Measurements from ENCODE around the gene SGPL1.
A peak's percentile ranks its signal among the peaks of the same experiment; 100 is the strongest.

SGPL1 gene

DNA sequence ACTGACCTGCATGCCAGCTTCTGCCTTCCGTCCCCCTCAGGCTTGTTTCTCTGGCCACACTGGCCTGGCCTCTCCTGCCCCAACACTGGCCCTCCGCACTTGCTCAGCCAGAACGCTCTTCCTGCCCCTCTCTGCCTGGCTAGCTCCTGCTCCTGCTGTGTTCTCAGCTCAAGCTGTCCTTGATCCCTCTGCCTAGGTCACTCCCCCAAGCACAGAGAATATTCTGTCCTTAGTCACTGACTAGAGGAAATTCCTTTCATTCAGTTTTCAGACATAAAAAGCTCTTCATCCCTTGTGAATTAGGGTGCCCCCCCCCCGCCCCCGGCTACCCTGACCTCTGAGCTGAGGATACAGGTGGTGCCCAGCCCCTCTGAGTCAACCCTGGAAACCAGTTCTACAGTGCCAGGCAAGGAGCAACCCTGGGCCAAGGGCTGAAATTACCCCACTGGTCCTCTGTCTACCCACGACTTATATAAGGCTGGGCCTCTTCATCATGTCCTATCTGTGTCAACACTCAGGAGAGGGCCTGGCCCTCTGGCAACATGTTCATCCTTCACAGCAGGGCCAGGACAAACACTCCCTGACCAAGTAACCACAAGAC is 6.6 kb upstream of the SGPL1 start:
- no peak for FAIRE-seq

DNA sequence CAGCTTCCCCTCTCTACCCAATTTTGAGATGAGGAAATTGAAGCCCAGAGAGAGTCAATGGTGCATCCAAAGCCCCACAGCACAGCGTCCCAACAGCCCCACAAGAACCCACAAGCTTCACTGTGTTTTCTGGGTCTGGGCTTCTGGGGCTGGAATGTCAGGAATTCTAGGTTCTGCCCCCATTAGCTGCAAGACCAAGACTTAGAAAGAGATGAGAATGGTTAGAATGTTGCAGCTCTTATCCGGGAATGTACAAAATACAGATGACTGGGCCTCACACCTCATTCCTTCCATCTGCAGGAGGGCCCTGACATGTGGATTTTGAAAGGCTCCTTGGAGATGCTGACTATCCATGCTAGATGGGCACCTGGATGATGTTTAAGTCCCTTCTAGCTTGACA is 6.0 kb upstream of the SGPL1 start:
- TF ChIP-seq POLR2AphosphoS5 (IDR thresholded peaks at IDR 0.05; ENCODE audit: low read depth, low read length) (no peak), SPI1 (IDR thresholded peaks at IDR 0.05; ENCODE audit: low read depth, low read length) (no peak), PAX5 (IDR thresholded peaks at IDR 0.05; ENCODE audit: insufficient read depth, low read length, severe bottlenecking) (no peak), POLR2A (IDR thresholded peaks at IDR 0.05; ENCODE audit: low read depth, low read length) (no peak), TAF1 (IDR thresholded peaks at IDR 0.05; ENCODE audit: low read depth, low read length) (no peak), POU2F2 (IDR thresholded peaks at IDR 0.05; ENCODE audit: low read depth, low read length) (no peak)
- DNase-seq (ENCODE audit: insufficient read length, low spot score) (no peak), FAIRE-seq (no peak)

More for the DNA sequence above, 6.6 kb upstream of the SGPL1 start:
- TF ChIP-seq TAF1 (IDR thresholded peaks at IDR 0.05; ENCODE audit: low read depth, low read length) (no peak), PAX5 (IDR thresholded peaks at IDR 0.05; ENCODE audit: insufficient read depth, low read length, severe bottlenecking) (no peak), POLR2AphosphoS5 (IDR thresholded peaks at IDR 0.05; ENCODE audit: low read depth, low read length) (no peak), SPI1 (IDR thresholded peaks at IDR 0.05; ENCODE audit: low read depth, low read length) (no peak), POU2F2 (IDR thresholded peaks at IDR 0.05; ENCODE audit: low read depth, low read length) (no peak), POLR2A (IDR thresholded peaks at IDR 0.05; ENCODE audit: low read depth, low read length) (no peak)
- no peak for DNase-seq (ENCODE audit: insufficient read length, low spot score)

DNA sequence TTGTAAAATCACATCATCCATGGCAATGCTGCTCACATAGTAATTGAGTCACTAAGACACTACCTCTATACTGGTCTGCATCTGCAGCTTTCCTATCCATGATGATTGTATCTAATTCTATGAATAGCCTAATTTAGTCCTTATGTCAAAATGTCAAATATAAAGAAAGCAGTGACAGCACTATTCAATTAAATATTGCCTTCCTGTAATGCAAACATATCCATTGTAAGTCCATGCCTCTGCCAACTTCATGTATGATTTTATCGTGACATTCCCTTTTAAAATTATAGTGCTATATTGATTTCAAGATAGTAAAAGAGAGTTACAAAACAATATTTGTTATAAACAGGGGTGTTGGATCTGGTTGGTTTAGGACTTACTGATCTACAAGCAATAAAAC is 4.8 kb upstream of the SGPL1 start:
- TF ChIP-seq TAF1 (IDR thresholded peaks at IDR 0.05; ENCODE audit: low read depth, low read length) (no peak), POLR2AphosphoS5 (IDR thresholded peaks at IDR 0.05; ENCODE audit: low read depth, low read length) (no peak), PAX5 (IDR thresholded peaks at IDR 0.05; ENCODE audit: insufficient read depth, low read length, severe bottlenecking) (no peak), POLR2A (IDR thresholded peaks at IDR 0.05; ENCODE audit: low read depth, low read length) (no peak), SPI1 (IDR thresholded peaks at IDR 0.05; ENCODE audit: low read depth, low read length) (no peak), POU2F2 (IDR thresholded peaks at IDR 0.05; ENCODE audit: low read depth, low read length) (no peak)
- FAIRE-seq (no peak), DNase-seq (ENCODE audit: insufficient read length, low spot score) (no peak)

DNA sequence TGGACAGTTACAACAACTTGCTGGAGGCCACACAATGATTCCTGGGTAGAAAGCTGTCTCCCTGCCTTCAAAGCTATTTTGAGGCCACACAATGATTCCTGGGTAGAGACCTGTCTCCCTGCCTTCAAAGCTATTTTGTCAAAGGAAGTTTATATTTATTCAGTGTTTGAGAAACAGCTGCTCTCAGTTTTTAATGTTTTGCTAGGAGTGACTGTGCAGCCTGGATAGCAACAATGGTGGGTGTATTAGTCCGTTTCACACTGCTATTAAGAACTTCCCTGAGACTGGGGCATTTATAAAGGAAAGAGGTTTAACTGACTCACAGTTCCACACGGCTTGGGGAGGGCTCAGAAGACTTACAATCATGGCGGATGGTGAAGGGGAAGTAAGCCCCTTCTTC is 3.9 kb upstream of the SGPL1 start:
- FAIRE-seq (no peak), DNase-seq (ENCODE audit: insufficient read length, low spot score) (no peak)
- TF ChIP-seq POLR2AphosphoS5 (IDR thresholded peaks at IDR 0.05; ENCODE audit: low read depth, low read length), result no peak
- TF ChIP-seq PAX5 (IDR thresholded peaks at IDR 0.05; ENCODE audit: insufficient read depth, low read length, severe bottlenecking), result no peak
- no peak for TF ChIP-seq POU2F2 (IDR thresholded peaks at IDR 0.05; ENCODE audit: low read depth, low read length)
- no peak for TF ChIP-seq TAF1 (IDR thresholded peaks at IDR 0.05; ENCODE audit: low read depth, low read length)
- no peak for TF ChIP-seq SPI1 (IDR thresholded peaks at IDR 0.05; ENCODE audit: low read depth, low read length)
- TF ChIP-seq POLR2A (IDR thresholded peaks at IDR 0.05; ENCODE audit: low read depth, low read length), result no peak

DNA sequence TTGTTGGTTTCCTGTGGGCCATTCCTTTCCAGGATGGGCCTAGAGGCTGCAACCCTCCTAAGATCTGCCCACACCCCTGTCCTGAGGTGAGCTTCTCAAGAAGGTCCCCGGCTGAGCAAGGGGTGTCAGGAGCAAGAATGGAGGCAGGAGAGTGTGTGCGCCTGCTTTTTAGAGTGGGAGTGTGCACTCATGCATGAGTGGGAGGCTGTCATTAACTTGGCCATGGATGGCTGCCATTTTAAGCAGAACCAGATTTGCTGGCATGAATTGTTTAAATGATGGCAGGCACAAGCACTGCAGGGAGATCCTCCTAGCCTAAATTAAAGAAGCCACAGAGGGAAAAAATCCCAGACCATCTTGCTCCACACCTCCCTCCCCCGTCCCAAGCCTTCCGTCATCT is 2.9 kb upstream of the SGPL1 start:
- FAIRE-seq (no peak), DNase-seq (ENCODE audit: insufficient read length, low spot score) (no peak)
- no peak for TF ChIP-seq SPI1 (IDR thresholded peaks at IDR 0.05; ENCODE audit: low read depth, low read length)
- no peak for TF ChIP-seq TAF1 (IDR thresholded peaks at IDR 0.05; ENCODE audit: low read depth, low read length)
- no peak for TF ChIP-seq POLR2AphosphoS5 (IDR thresholded peaks at IDR 0.05; ENCODE audit: low read depth, low read length)
- no peak for TF ChIP-seq PAX5 (IDR thresholded peaks at IDR 0.05; ENCODE audit: insufficient read depth, low read length, severe bottlenecking)
- no peak for TF ChIP-seq POU2F2 (IDR thresholded peaks at IDR 0.05; ENCODE audit: low read depth, low read length)
- TF ChIP-seq POLR2A (IDR thresholded peaks at IDR 0.05; ENCODE audit: low read depth, low read length), result no peak

DNA sequence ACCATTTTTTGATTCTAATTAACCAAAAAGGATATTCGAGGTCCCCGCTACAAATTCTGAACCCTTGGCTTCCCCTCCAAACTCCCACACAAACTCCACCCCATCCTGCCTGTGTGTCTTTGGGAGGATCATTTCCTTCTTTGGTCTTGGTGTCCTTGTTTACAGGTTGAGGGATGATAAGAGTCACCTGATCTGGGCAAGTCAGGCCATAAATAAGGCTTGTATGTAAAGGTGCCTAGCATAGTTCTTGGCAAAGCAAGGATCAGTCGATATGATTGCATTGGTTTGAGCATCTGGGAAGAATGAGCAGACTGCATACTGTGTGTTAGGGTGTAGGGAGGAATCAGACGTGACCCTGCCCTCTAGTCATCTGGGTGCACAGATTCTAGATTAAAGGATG is 1.6 kb upstream of the SGPL1 start:
- no peak for FAIRE-seq
- TF ChIP-seq POLR2AphosphoS5 (IDR thresholded peaks at IDR 0.05; ENCODE audit: low read depth, low read length) (no peak), SPI1 (IDR thresholded peaks at IDR 0.05; ENCODE audit: low read depth, low read length) (no peak), POLR2A (IDR thresholded peaks at IDR 0.05; ENCODE audit: low read depth, low read length) (no peak), PAX5 (IDR thresholded peaks at IDR 0.05; ENCODE audit: insufficient read depth, low read length, severe bottlenecking) (no peak), POU2F2 (IDR thresholded peaks at IDR 0.05; ENCODE audit: low read depth, low read length) (no peak), TAF1 (IDR thresholded peaks at IDR 0.05; ENCODE audit: low read depth, low read length) (no peak)

DNA sequence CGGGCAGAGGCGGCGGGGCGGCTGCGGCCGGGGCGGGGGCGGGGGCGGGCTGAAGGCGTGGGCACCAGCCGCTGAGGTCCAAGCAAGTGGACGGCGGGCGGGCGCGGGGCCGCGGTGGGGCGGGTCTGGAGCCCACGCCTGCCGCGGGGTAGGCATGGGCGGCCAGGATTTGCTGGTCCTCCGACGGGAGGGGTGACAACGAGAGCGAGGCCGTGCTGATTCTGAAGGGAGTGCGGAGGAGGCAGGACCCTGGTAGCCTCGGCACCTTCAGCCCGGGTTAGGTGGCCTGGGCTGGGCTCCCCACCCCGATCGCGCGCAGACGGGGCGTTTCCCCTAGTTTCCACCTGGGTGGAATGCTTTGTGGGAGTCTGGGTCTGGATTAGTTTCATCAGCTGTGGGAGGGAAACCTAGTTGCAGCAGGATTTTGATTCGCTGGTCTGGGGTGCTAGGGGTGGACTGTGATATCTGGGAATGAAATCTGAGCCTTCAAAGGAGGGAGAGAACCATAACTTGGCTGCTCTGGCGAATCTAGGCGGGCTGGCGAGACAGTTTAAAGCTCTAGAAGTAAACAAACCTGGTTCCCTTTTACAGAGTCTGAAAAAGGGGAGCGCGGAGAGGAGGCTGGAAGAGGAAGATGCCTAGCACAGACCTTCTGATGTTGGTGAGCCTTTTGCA is 609 bp downstream of the SGPL1 start:
- DNase-seq (ENCODE audit: insufficient read length, low spot score) (peak; percentile 39), FAIRE-seq (peak; percentile 84)
- no peak for TF ChIP-seq POLR2AphosphoS5 (IDR thresholded peaks at IDR 0.05; ENCODE audit: low read depth, low read length)
- TF ChIP-seq SPI1 (IDR thresholded peaks at IDR 0.05; ENCODE audit: low read depth, low read length), result no peak
- no peak for TF ChIP-seq PAX5 (IDR thresholded peaks at IDR 0.05; ENCODE audit: insufficient read depth, low read length, severe bottlenecking)
- TF ChIP-seq TAF1 (IDR thresholded peaks at IDR 0.05; ENCODE audit: low read depth, low read length), result no peak
- no peak for TF ChIP-seq POLR2A (IDR thresholded peaks at IDR 0.05; ENCODE audit: low read depth, low read length)
- TF ChIP-seq POU2F2 (IDR thresholded peaks at IDR 0.05; ENCODE audit: low read depth, low read length), result no peak

More for the DNA sequence above, 1.6 kb upstream of the SGPL1 start:
- no peak for DNase-seq (ENCODE audit: insufficient read length, low spot score)

DNA sequence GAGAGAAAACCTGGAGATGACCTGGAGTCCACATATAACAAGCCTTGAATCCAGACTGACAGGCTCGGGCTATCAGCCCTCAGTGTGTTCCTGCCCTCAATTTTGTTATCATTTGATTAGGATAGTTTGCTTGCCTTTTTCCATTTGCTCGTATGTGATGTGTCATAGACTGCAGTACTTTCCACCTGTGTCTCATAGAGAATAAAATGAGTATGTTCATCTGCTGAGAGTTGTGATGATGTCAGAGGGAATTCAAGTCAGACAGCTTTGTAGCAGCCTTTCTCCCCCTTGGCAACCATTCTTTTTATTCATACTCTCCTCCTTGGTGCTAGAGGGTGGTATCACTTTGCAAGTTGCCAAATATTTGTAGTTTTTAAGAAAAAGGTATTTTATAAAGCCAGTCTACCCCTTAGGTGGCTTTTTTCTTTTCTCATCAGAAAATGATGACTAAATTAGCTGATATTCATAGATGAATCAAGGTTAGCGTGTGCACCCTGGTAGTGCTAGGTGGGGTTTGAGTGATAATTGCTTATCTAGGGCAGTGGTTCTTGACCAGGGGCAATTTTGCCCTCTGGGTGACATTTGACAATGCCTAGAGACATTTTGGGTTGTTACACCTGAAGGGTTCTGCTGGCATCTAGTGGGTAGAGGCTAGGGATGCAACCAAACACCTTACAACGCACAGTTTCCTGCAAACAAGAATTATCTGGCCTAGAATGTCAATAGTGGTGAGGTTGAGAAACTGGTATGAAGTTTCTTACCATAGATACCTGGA is 5.4 kb downstream of the SGPL1 start:
- TF ChIP-seq TAF1 (IDR thresholded peaks at IDR 0.05; ENCODE audit: low read depth, low read length) (no peak), POU2F2 (IDR thresholded peaks at IDR 0.05; ENCODE audit: low read depth, low read length) (no peak), PAX5 (IDR thresholded peaks at IDR 0.05; ENCODE audit: insufficient read depth, low read length, severe bottlenecking) (no peak), POLR2A (IDR thresholded peaks at IDR 0.05; ENCODE audit: low read depth, low read length) (no peak), POLR2AphosphoS5 (IDR thresholded peaks at IDR 0.05; ENCODE audit: low read depth, low read length) (no peak), SPI1 (IDR thresholded peaks at IDR 0.05; ENCODE audit: low read depth, low read length) (no peak)
- DNase-seq (ENCODE audit: insufficient read length, low spot score) (no peak), FAIRE-seq (peak; percentile 16)

Data from GM12891 (cell line).